Right lobe of liver (tissue), 4 donors: ENCODE results near the gene TOMM20.
"Not testable (repeated sequence)": the region's sequence is repeated elsewhere in the genome, so short reads cannot be mapped to it uniquely, and the experiment has no call there.

Experiments
- POLR2A ChIP-seq: fragments of 450-650 bp; IDR thresholded peaks from one replicate; pipeline ENCODE4 v1.6.1; 2017; ENCODE audit warnings: antibody characterized with exemption, mild to moderate bottlenecking
- TF ChIP-seq, protein P1 (sequence below), 4 donors: fragments of 200-600 bp in 3 of 4; fragments of 450-650 bp in 1 of 4; IDR thresholded peaks; one replicate each; pipeline versions ENCODE4 v1.5.1 to v1.8.0; 2016 to 2022; ENCODE audit warnings: antibody characterized with exemption in 4 of 4, mild to moderate bottlenecking in 2 of 4
- donor health status: DM: no; HTN: no; CAD: no.
- donor health status: DM: no; HTN: no; CAD: no.
- donor health status: DM: no; HTN: yes; CAD: no.

DNA sequence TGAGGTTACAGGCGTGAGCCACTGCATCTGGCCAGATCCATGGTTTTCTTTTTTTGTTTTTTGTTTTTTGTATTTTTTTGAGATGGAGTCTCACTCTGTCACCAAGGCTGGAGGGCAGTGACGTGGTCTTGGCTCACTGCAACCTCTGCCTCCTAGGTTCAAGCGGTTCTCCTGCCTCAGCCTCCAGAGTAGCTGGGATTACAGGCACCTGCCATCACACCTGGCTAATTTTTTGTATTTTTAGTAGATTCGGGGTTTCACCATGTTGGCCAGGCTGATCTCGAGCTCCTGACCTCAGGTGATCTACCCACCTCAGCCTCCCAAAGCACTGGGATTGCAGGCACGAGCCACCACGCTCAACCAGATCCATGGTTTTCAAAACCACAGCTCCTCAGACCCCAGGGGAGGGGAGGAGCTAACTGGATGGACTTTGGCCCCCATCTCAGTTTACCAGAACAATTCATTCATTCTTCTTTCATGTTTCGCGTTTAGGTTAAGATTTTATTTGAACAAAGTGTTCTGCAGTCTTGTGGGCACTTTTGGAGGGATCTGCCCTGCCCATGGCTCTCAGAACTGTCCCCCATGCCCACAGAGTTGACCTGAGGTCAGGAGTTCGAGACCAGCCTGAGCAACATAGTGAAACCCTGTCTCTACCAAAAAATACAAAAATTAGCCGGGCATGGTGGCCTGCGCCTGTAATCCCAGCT lies 43.1 kb downstream of the TOMM20 start:
- TF ChIP-seq POLR2A = not testable (repeated sequence)
- TF ChIP-seq, protein P1, sequence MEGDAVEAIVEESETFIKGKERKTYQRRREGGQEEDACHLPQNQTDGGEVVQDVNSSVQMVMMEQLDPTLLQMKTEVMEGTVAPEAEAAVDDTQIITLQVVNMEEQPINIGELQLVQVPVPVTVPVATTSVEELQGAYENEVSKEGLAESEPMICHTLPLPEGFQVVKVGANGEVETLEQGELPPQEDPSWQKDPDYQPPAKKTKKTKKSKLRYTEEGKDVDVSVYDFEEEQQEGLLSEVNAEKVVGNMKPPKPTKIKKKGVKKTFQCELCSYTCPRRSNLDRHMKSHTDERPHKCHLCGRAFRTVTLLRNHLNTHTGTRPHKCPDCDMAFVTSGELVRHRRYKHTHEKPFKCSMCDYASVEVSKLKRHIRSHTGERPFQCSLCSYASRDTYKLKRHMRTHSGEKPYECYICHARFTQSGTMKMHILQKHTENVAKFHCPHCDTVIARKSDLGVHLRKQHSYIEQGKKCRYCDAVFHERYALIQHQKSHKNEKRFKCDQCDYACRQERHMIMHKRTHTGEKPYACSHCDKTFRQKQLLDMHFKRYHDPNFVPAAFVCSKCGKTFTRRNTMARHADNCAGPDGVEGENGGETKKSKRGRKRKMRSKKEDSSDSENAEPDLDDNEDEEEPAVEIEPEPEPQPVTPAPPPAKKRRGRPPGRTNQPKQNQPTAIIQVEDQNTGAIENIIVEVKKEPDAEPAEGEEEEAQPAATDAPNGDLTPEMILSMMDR (IDR thresholded peaks at IDR 0.05) = not testable (repeated sequence)
